ENCODE data around the gene ADAM17.

Gene ADAM17

GRCh38 chr2:9555297-9556120 lies at the start of gene ADAM17:
Gene ADAM17 (minus strand): TSS chr2:9555830. CDS start chr2:9555605, 225 bp downstream.
- H2AFZ ChIP-seq (ENCODE audit: low read length) = peak within 1 kb of the TSS; percentile 87
- H3K36me3 ChIP-seq (replicated peaks; ENCODE audit: insufficient read depth, low read length) = no peaks in the 10 kb centered on the region
- H3K27me3 ChIP-seq (replicated peaks; ENCODE audit: insufficient read depth, low read length) = no peaks in the 10 kb centered on the region
- H4K20me1 ChIP-seq (ENCODE audit: insufficient read depth, low read length) = no peaks in the 10 kb centered on the region
- no peaks in the 10 kb centered on the region for H3K9me2 ChIP-seq (replicated peaks; ENCODE audit: insufficient read depth, low read length)
- H3K79me2 ChIP-seq (ENCODE audit: low read length) = peaks cover 60% of the 10 kb centered on the region
- peak within 1 kb of the TSS; percentile 85 for H3K27ac ChIP-seq (ENCODE audit: low read length)
- peak within 1 kb of the TSS; percentile 92 for H3K9ac ChIP-seq (ENCODE audit: low read length)
- peaks cover 27% of the 10 kb centered on the region for H3F3A ChIP-seq (ENCODE audit: insufficient read depth, low read length)
- H3K4me2 ChIP-seq (ENCODE audit: low read depth, low read length) = peak within 1 kb of the TSS; percentile 92
- no peaks in the 10 kb centered on the region for H3K9me3 ChIP-seq (replicated peaks; ENCODE audit: insufficient read depth, low read length)
- TF ChIP-seq CTCF (IDR thresholded peaks at IDR 0.05; ENCODE audit: low read length) (peak; percentile 44), EZH2phosphoT487 (IDR thresholded peaks at IDR 0.05; ENCODE audit: low read length) (no peak)
- H3K4me3 ChIP-seq (ENCODE audit: low read length) = peak within 1 kb of the TSS; percentile 93
- peaks cover 26% of the 10 kb centered on the region for H3K4me1 ChIP-seq (ENCODE audit: low read length)
- DNase-seq = peak; percentile 97

GRCh38 chr2:9602412-9602811 lies 46.8 kb upstream of the ADAM17 start:
- H3K4me3 ChIP-seq (ENCODE audit: low read length) = no peak overlapping the region
- H4K20me1 ChIP-seq (ENCODE audit: insufficient read depth, low read length) = peaks cover 34% of the 10 kb centered on the region; the same call in 1 of the 2 replicates
- no peaks in the 10 kb centered on the region for H3K9me2 ChIP-seq (replicated peaks; ENCODE audit: insufficient read depth, low read length)
- no peak overlapping the region for H3K27ac ChIP-seq (ENCODE audit: low read length)
- no peaks in the 10 kb centered on the region for H3F3A ChIP-seq (ENCODE audit: insufficient read depth, low read length)
- TF ChIP-seq EZH2 (optimal IDR thresholded peaks at IDR 0.05; ENCODE audit: low read depth, low read length) (no peak), CTCF (IDR thresholded peaks at IDR 0.05; ENCODE audit: low read length) (no peak), EZH2phosphoT487 (IDR thresholded peaks at IDR 0.05; ENCODE audit: low read length) (no peak)
- H2AFZ ChIP-seq (ENCODE audit: low read length) = no peak overlapping the region
- H3K9ac ChIP-seq (ENCODE audit: low read length) = no peak overlapping the region
- peaks cover 1% of the 10 kb centered on the region; the same call in 1 of the 2 replicates for H3K4me1 ChIP-seq (ENCODE audit: low read length)
- no peaks in the 10 kb centered on the region for H3K27me3 ChIP-seq (replicated peaks; ENCODE audit: insufficient read depth, low read length)
- DNase-seq = no peak
- peaks cover 10% of the 10 kb centered on the region for H3K36me3 ChIP-seq (replicated peaks; ENCODE audit: insufficient read depth, low read length)
- H3K4me2 ChIP-seq (ENCODE audit: low read depth, low read length) = no peak overlapping the region
- no peaks in the 10 kb centered on the region for H3K9me3 ChIP-seq (replicated peaks; ENCODE audit: insufficient read depth, low read length)
- H3K79me2 ChIP-seq (ENCODE audit: low read length) = peaks cover 99% of the 10 kb centered on the region

GRCh38 chr2:9601397-9601796 lies 45.8 kb upstream of the ADAM17 start:
- Histone ChIP-seq H2AFZ (ENCODE audit: low read length) (no peak overlapping the region), H3K4me3 (ENCODE audit: low read length) (no peak overlapping the region), H3K79me2 (ENCODE audit: low read length) (peaks cover 99% of the 10 kb centered on the region), H3K9me2 (replicated peaks; ENCODE audit: insufficient read depth, low read length) (no peaks in the 10 kb centered on the region), H3K4me1 (ENCODE audit: low read length) (peaks cover 9% of the 10 kb centered on the region), H3K9ac (ENCODE audit: low read length) (no peak overlapping the region), H3F3A (ENCODE audit: insufficient read depth, low read length) (no peaks in the 10 kb centered on the region), H4K20me1 (ENCODE audit: insufficient read depth, low read length) (peaks cover 39% of the 10 kb centered on the region), H3K27ac (ENCODE audit: low read length) (no peak overlapping the region), H3K36me3 (replicated peaks; ENCODE audit: insufficient read depth, low read length) (peaks cover 10% of the 10 kb centered on the region), H3K27me3 (replicated peaks; ENCODE audit: insufficient read depth, low read length) (no peaks in the 10 kb centered on the region), H3K9me3 (replicated peaks; ENCODE audit: insufficient read depth, low read length) (no peaks in the 10 kb centered on the region), H3K4me2 (ENCODE audit: low read depth, low read length) (no peak overlapping the region)
- TF ChIP-seq CTCF (IDR thresholded peaks at IDR 0.05; ENCODE audit: low read length) = no peak
- DNase-seq = no peak

Measured in MM.1S (cell line).